HFFc6 (cell line): ENCODE measurements around the gene GAGE10. TPM values are rescaled to one million over a fixed set of nuclear protein-coding genes. Genes with fewer than 3 reads are reported as not detected.

Experiments used
- total RNA-seq, 6 experiments: library from RNA; stranded (reverse); fragmentation: NEBNext Ultra II Directional; extraction: Animal tissue kit (Norgen Biotek cat#: 25700); gene quantifications; 2 replicates in 1 of 6; 3 replicates in 5 of 6; pipeline ENCODE4 v1.2.3, GENCODE V29; 2021

GAGE10 gene
- total RNA-seq, 6 experiments from 2014 or later, result not detected

Other genes starting within 250 kb of the GAGE10 start
- gene CCDC120, start 244.6 kb upstream of the GAGE10 start, total RNA-seq, result under 1 TPM in 4 of 6 experiments, not detected in 2; 0.05 to 0.62 (median 0.24) TPM
- gene PRAF2, start 229.6 kb upstream of the GAGE10 start, total RNA-seq, result 100 to 1,000 TPM in 1 of 6 experiments, 10 to 100 TPM in 5; 68.0 to 100 (median 76.7) TPM
- 10 to 100 TPM; 37.4 to 46.6 (median 41.0) TPM for gene WDR45, start 223.8 kb upstream of the GAGE10 start, total RNA-seq
- gene GPKOW, start 179.9 kb upstream of the GAGE10 start, total RNA-seq, result 10 to 100 TPM; 20.6 to 27.0 (median 23.7) TPM
- 1 to 10 TPM in 5 of 6 experiments, under 1 TPM in 1; 0.94 to 1.9 (median 1.1) TPM for gene MAGIX, start 140.9 kb upstream of the GAGE10 start, total RNA-seq
- 100 to 1,000 TPM; 163 to 214 (median 178) TPM for gene PLP2, start 131.7 kb upstream of the GAGE10 start, total RNA-seq
- 10 to 100 TPM in 3 of 6 experiments, 1 to 10 TPM in 3; 8.0 to 10.7 (median 9.7) TPM for gene PRICKLE3, start 117.3 kb upstream of the GAGE10 start, total RNA-seq
- under 1 TPM; 0.11 to 0.34 (median 0.24) TPM for gene SYP, start 103.5 kb upstream of the GAGE10 start, total RNA-seq
- gene CACNA1F, start 70.3 kb upstream of the GAGE10 start, total RNA-seq, result not detected
- 10 to 100 TPM; 12.9 to 16.3 (median 15.1) TPM for gene CCDC22, start 68.2 kb upstream of the GAGE10 start, total RNA-seq
- gene FOXP3, start 38.9 kb upstream of the GAGE10 start, total RNA-seq, result under 1 TPM in 3 of 6 experiments, not detected in 3; 0.09 to 0.16 (median 0.14) TPM
- gene PPP1R3F, start 33.9 kb upstream of the GAGE10 start, total RNA-seq, result 1 to 10 TPM; 2.4 to 4.5 (median 4.1) TPM
- gene GAGE12J, start 18.4 kb downstream of the GAGE10 start, total RNA-seq, result not detected
- not detected for gene GAGE13, start 27.9 kb downstream of the GAGE10 start, total RNA-seq
- gene GAGE12C, start 228.5 kb downstream of the GAGE10 start, total RNA-seq, result not detected
- not detected for gene GAGE12D, start 238.1 kb downstream of the GAGE10 start, total RNA-seq
- gene GAGE12E, start 247.6 kb downstream of the GAGE10 start, total RNA-seq, result not detected